ENCODE results near the gene CIART.
"Not testable (repeated sequence)": the region's sequence is repeated elsewhere in the genome, so short reads cannot be mapped to it uniquely, and the experiment has no call there.

The CIART gene

DNA sequence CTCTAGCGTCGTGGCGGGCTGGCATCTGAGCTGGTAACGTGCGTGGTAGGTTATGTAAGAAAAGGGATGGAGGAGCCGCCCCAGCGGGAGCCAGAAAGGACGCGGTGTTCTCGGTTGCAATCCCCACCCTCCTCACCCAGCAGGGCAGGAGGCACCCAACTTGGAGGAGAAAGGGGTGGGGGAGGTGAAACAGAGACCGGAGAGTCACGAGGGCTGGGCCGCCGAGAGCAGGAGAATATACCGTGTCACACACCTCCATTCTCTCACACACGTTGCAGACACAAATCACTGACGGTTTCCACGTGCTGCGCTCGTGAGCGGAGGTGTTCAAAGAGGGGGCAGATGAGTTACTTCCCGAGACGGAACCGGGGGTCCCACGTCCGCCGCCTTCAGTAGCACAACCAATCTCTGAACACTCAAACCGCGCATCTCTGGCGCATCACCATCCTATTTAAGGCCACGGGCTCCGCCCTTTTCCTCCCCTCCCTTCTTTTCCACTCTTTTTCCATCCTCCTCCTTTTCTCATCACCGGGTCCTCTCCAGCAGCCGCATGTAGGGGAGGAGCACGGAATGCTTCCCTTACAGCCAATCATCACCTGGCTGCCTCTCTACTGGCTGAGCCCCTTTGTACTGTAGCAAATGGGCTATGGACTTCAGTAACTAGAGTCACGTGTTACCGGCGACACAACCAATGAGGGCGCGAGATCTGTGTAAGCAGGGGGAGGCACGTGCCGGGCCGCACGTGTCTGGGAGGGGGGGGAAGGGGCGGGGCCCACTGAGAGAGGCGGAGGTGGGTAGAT is at the start of gene CIART:
CIART (plus strand) TSS at position 797 of the 800 bp plus-strand sequence. CDS start 714 bp downstream, outside the sequence.
- peak; percentile 82 for DNase-seq (ENCODE audit: low spot score)

GRCh38 chr1:150232921-150233320 is 49.4 kb upstream of the CIART start:
- DNase-seq (ENCODE audit: low spot score) = not testable (repeated sequence)

GRCh38 chr1:150233359-150234308 is 48.7 kb upstream of the CIART start:
- peak; percentile 27 for DNase-seq (ENCODE audit: low spot score)

DNA sequence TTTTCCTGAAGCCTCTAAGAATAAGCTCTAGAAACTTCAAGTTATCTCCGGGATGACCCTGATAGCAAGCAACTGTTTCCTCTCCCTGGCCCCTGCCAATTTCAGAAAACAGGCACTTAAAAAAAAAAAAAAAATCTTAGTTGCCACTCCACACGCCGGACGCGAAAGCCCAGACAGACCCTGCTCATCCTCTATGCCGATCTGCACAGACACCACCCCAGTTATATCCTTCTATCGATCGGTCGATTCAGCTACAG is 48.1 kb upstream of the CIART start:
- no peak for DNase-seq (ENCODE audit: low spot score)

- peak; percentile 87 for DNase-seq (ENCODE audit: low spot score)
Measured at GRCh38 chr1:150234566-150235293, 47.6 kb upstream of the CIART start.

DNA sequence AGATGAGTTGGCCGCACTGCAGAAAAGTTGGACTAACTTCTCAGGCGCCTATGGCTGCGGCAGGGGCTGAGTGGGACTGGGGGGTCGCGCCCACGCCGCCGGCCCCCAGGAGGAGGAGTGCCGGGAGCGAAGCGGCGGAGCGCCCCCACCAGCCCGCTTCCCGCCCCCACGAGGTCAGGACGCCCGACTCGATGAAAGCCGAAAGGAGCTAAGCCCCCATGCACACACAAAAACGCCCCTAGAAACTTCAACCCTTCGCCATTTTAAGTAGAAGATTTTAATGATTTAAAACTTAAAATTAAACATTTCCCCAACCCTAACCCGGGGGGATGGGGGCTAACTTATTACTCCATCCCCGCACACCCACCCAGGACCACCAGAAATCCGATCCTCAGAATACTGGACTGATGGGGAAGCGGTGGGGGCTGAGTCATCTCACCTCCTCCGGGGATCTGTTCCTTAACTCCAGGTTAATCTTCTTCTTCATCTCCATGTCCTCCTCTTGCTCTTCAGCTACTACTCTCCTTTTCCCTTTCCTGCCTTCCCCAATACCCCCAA is 47.0 kb upstream of the CIART start:
- peak; percentile 11 for DNase-seq (ENCODE audit: low spot score)

DNA sequence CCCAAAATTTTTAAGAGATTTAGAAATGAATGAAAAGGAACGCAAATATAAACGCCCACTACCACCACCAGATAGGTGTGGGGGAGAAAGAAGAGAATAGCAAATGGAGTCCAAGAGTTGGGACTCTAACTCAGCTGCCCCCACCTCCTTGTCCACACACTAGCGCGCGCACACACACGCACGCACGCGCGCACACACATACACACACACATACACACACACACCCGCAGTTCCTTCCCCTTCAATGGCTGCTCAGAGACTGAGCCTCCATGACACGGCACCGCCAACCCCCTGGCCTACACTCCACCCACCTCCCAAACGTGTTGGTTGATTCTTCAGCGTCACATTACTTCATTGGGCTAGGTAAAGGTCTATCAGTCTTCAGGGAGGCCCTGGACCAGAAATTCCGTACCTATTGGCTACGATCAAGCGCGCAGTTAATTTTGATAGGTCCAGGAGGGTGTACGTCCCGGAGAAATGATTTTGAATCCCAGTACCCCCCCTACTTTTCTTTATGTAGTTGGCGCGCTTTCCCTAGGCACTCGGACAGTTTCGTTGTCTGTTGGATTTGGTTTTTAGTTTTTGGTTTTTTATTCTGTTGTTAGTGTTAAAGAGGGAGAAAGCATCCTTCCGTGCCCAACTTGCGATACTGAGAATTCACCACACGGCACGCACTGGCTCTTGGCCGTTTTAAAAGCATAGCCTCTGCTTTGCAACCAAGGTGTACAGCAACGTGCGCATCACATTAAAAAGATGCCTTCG is 46.3 kb upstream of the CIART start, which contains the start of gene ANP32E:
ANP32E (minus strand) TSS at position 261 of the 762 bp plus-strand sequence. CDS start 326 bp downstream, outside the sequence.
- peak; percentile 98 for DNase-seq (ENCODE audit: low spot score)

DNA sequence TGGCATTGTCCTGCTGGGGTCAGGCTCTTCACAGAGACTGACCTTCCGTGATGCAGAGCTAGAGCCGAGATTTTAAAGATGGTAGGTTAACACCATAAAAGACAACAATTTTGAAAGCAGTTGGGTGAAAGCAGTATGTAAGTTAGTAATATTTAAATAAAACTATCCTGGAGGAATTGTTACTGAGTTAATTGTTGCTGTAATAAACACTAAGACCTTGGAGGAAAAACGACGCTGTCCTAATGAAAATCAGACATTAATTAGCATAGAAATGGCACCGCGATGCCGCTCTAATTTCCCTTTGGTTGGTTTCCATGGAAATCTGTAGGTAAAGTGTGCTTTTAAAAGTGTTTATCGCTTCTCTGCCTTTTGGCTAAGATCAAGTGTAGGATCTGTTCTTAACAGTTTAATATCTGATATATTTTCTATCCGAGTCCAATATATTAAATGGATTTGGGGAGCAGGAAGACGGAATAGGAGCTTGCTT is 45.7 kb upstream of the CIART start:
- no peak for DNase-seq (ENCODE audit: low spot score)

GRCh38 chr1:150237176-150237575 is 45.2 kb upstream of the CIART start:
- not testable (repeated sequence) for DNase-seq (ENCODE audit: low spot score)

GRCh38 chr1:150237746-150238145 is 44.6 kb upstream of the CIART start:
- no peak for DNase-seq (ENCODE audit: low spot score)

GRCh38 chr1:150243003-150243402 is 39.4 kb upstream of the CIART start:
- DNase-seq (ENCODE audit: low spot score) = no peak

GRCh38 chr1:150249936-150250335 is 32.4 kb upstream of the CIART start:
- no peak for DNase-seq (ENCODE audit: low spot score)

DNA sequence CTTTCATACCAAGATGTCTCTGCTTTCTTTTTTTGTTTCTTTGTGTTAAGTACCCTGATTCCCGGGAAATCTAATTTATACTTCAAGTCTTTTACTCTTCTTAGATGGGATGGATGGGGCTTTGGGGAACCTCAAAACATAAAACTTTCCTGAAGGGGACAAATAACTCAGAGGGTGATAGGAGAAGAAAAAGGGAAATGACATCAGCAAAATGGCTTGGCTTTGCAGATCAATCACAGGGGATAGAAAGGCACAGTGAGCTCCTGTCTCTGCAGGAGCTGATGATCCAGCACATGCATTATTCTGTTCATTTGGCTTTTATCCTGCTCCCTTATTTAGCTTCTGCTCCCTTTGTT is 26.2 kb upstream of the CIART start:
- no peak for DNase-seq (ENCODE audit: low spot score)

DNA sequence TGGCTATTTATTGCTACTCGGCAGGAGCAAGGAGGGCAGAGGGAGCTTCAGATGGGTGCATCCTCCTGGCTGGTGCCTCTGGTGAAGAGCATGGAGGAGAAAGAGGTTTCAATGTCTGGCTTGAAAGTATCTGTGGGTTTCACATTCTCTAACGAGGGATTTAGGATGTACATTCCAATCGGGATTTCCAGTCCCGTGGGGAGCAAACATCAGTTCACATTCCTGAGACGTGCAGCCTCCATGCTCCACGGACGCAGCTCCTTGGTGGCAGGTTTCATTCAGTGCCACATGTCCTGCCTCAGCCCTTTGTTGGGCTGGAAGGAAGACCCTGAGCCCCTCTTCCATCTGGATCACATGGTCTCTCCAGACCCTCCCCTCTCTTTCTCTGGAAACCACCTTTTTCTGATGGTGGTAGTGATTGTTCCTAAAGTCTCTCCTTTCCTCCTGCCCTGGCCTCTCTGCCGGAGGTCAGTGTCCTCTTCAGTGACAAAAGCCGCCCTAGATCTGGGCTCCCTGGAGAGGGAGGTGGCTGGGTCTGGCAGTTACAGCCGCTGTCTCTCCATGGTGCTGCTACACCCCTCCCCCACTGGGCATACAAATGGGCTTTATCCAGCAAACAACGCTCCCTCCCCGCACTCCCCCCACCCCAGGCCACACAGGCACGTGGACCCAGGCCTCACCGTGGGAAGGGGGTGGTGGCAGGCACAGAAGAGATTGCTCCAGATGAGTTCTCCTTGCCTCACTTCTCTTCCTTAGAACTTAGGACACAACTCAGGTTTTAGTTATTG is 25.6 kb upstream of the CIART start:
- DNase-seq (ENCODE audit: low spot score) = no peak

- DNase-seq (ENCODE audit: low spot score) = no peak
Measured at GRCh38 chr1:150257624-150258585, 24.4 kb upstream of the CIART start, which contains the start of gene CA14. CA14 (plus strand) TSS chr1:150257774; CDS start chr1:150258129, 355 bp downstream.

DNA sequence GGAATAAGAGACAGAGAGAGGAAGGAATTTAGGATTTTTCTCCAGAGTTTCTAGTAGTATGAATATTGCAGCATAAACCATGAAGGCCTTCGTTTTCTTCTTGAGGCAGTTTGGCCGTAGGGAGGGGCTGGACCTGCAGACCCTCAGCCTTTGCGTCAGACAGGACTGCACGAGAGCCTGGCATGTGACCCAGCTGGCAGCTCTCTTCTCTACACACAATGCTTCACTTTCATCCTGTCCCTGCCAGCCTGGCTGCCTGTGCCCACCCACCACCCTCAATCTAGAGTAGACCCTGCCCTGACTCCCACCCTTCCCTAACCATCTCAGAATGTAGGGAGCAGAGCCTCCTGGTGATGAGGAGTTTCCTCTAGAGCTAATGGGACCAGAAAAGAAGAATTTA is 23.1 kb upstream of the CIART start:
- DNase-seq (ENCODE audit: low spot score) = no peak

- no peak for DNase-seq (ENCODE audit: low spot score)
Measured at GRCh38 chr1:150259758-150260669, 22.3 kb upstream of the CIART start.

DNA sequence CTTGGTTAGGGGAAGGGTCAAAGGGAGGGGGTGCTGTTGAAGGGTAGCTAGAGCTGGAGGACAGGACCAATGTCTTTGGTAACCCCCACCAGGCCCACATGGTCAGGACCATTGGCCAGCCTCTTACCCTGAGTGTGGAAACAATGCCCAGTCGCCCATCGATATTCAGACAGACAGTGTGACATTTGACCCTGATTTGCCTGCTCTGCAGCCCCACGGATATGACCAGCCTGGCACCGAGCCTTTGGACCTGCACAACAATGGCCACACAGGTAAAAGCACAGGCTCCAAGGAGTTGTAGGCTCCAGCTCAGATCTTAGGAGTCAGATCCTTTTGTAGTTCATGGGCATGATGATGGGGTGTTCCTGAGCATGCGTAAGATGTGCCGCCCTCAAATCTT is 21.0 kb upstream of the CIART start:
- no peak for DNase-seq (ENCODE audit: low spot score)
